HG03442 (cell line): ENCODE measurements around the gene TMEM51.

Experiments used
- ATAC-seq: cut with Tn5 transposase; IDR thresholded peaks from one replicate; pipeline ENCODE4 v1.9.1; 2021; ENCODE audit warnings: mild to moderate bottlenecking, moderate library complexity; ENCODE audit not compliant: unreplicated experiment

The TMEM51 gene

GRCh38 chr1:15152318-15153183 lies 996 bp upstream of the TMEM51 start:
- no peak for ATAC-seq

DNA sequence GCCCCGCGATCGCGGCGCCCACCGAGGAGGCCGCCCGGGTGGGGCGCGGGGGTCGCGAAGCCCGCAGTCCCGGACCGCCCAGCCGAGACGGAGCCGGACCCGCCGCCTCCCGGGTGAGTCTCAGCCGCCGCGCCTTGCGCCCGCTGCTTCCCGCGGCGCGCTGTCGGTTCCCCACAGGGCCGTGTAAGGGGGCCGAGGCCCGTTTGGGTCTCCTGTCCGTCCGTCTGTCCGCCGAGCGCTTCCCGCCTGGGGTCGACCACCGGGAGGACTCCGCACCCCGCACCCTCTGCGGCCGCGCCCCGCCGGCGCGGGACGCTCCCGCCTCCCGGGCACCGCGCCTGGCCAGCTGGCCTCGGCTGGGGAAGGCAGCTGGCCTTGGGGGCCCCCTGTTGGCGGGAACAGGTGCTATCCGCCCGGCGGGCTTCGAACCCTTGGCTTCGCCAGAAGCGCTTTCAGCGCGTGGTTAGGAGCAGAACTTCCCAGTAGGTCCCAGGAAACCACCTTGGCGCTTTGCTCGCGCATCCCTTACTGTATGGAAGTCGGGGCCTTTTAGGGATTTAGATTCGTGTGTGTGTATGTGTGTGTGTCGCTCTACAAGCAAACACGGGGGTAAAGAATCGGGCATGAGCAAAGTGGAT lies 414 bp downstream of the TMEM51 start:
- no peak for ATAC-seq

- no peak for ATAC-seq
These were observed 1.0 kb downstream of the TMEM51 start for GRCh38 chr1:15154480-15155036.

- no peak for ATAC-seq
These were observed 1.6 kb downstream of the TMEM51 start for GRCh38 chr1:15155191-15155590.

DNA sequence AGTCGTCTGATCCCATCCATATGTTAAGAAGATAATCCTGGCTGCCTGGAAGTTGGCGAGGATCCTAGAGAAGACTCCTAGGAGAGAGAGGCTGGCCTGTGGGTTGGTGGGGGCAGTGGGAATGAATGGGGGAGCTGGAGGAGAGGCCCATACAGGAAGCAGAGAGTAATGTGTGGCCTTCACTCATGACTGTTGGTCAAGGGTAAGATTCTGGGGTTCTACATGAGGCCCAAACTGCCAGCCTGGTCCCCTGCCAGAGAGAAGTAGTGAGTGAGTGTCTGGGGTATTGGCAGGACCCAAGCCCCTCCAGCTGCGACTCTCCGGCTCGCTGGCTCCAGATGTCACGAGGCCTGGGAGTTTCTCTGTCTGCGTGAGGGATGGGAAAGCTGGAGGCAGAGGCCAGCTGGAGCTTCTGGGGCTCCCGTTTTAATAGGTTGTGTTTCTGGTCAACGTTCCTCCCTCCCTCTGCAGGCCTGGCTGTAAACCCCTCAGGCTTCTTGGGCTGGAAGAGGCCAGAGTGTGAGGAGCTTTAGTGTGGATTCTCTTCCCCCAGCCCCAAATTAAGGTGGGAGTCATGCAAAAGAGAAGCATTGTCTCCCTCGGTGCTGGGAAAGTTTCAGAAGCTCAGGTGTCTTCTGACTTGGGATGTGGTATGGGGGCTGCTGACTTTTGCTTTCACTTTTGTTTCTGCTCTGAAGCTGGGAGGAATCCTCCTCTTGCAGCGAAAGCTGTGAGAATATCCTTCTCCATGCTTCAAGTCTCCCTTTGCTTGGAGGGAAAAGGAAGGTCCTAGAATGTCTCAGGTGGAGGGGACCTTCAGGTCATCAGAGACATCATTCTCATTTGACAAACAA lies 2.6 kb downstream of the TMEM51 start:
- ATAC-seq: no peak

DNA sequence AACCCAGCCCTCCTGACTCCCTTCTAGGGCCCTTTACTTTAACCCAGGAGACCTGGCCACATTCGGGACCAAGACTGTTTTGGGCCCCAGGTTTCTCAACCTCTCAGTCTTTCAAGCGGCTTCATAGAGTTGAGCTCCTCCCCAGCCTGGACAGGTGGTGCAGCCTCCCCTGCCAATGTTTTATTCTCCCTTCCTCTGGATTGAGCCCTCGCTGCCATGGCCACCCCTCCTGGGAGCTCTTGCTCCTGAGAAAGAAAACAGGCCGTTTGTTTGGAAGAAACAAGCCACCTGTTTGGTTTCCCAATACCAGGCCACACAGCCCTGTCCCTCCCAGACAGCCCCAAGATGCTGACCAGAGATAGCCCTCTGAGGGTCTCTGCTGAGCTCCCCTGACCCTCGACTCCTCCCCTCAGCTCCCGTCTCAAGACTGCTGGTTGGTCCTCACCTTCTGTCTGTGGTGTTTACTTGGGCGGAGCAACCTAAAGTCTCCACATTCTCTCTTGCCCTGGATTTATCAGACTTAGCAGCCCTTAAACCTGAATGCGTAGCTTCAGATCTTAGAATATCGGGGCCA lies 3.3 kb downstream of the TMEM51 start:
- no peak for ATAC-seq

- ATAC-seq: no peak
These were observed 4.2 kb downstream of the TMEM51 start for GRCh38 chr1:15157524-15158399.

DNA sequence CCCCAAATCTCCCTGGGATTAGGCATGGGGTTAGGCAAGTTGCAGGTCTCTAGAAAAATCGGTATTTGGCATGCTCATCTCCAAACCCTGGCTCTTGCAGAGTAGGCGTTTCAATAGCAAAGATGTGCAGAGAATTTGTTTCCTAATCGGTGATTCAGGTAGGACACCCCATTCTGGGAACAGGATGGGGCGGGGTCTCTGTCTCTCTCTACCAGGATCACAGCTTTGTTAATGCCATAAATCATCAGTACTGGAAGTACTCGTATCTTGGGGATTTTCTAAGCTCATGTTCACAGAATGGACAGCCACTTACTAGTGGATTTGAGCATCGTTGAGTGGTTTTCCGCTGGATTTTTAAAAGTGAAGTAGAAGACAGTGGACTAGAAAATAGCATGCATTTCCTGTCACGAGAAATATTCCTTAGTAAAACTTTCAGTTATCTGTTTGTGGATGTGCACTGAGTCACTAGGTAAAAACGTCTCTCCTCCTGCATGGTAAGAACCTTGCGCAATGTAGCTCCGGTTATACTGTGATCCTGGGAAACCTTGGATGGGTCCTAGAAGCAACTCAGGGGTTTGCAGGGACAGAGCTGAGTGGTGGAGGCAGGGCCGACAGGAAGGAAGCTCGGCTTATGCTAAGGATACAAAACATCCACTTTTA lies 5.1 kb downstream of the TMEM51 start:
- ATAC-seq: no peak

DNA sequence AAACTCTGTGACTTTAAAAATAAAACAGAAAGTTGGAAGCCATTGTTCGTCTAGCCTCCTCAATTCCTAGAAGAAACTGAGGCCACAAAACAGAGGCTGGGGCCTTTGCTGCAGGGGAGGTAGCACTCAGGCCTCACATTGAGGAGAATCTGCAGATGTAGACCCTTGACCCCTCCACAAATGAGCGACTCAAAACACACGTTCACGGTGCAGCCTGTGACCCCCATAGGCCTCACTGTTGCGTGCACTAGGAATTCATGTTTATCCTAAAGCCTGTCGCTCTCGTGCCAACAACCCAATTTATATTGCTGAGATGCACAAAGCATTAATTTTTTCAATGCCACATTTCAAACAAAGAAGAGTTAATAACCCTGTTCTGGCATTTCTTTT lies 5.6 kb downstream of the TMEM51 start:
- no peak for ATAC-seq

- no peak for ATAC-seq
These were observed 7.1 kb downstream of the TMEM51 start for GRCh38 chr1:15160626-15161025.

DNA sequence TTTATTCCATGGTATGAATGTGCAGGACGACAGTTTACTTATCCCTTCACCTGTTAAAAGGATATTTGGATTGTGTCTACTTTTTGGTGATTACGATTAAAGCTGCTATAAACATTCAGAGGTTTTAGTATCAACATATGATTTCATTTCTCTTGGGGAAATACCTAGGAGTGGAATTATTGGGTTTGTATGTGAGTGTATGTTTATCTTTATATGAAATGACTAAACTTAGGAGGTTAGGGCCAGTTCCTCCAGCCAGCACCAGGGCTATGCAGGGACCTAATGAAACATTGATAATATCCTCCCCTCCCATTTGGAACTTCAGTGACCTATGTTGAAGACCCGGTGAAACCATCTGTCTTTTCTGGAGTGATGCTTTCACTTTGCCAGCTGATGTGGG lies 13.8 kb downstream of the TMEM51 start:
- no peak for ATAC-seq

- no peak for ATAC-seq
These were observed 14.9 kb downstream of the TMEM51 start for GRCh38 chr1:15168479-15168878.

GRCh38 chr1:15170071-15170470 lies 16.5 kb downstream of the TMEM51 start:
- no peak for ATAC-seq

- ATAC-seq: no peak
These were observed 17.8 kb downstream of the TMEM51 start for GRCh38 chr1:15171271-15171908.

GRCh38 chr1:15172405-15173259 lies 19.1 kb downstream of the TMEM51 start:
- ATAC-seq: no peak

GRCh38 chr1:15173863-15174614 lies 20.5 kb downstream of the TMEM51 start:
- ATAC-seq: no peak

GRCh38 chr1:15174615-15174983 lies 21.1 kb downstream of the TMEM51 start:
- no peak for ATAC-seq
